GM12892 (cell line): ENCODE results near the gene APOBEC4.
A peak's percentile ranks its signal among the peaks of the same experiment; 100 is the strongest.

ENCODE experiments used
- DNase-seq: peaks from one replicate; pipeline ENCODE4 v3.0.0; 2011; ENCODE audit not compliant: insufficient read length
- FAIRE-seq: peaks from 2 replicates; lab custom pipeline; 2011; peaks lifted over from hg19 to GRCh38; lab: Jason Lieb, UNC
- POLR2A ChIP-seq: IDR thresholded peaks from 2 replicates; pipeline ENCODE4 v1.6.1; 2011; ENCODE audit warnings: low read depth, low read length, control low read depth
- POLR2AphosphoS5 ChIP-seq: IDR thresholded peaks from 2 replicates; pipeline ENCODE4 v1.6.1; 2011; ENCODE audit warnings: low read depth, low read length, control low read depth
- TAF1 ChIP-seq: IDR thresholded peaks from 2 replicates; pipeline ENCODE4 v1.6.1; 2011; ENCODE audit warnings: low read depth, mild to moderate bottlenecking, control low read depth, low read length, borderline replicate concordance

APOBEC4 gene

DNA sequence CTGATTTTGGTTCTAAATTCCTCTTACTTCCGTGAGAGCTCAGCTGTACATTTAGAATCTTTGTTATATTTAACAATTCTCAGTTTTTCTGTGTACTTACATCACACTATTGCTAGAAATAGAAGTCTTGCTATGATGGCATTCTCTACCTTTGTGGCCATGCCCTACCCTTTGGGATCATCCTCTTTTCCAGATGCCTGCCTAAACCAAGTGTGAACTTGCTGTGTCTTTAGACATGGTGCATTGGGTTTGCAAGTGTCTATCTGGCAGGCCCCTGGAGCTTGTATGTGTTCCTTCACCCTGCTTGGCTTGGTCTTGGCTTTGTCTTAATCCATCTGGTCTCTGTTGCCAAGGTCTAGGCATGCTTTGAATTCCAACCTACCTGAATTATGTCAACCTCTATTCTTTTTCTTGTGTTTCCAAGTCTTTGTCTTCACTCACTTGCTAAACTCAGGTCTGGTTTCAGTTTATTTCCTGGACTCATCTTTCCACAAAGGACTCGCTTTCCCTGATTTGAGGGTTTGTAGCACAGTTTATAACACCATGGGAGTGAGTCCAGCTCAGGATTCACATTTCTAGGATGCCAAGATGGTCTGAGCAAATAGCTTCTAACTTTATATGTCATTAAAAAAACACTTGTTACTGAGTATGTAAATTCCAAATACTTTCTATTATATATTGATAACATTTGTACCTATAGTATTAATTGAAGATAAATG lies 20.6 kb upstream of the APOBEC4 start:
- FAIRE-seq (no peak), DNase-seq (no peak)
- TF ChIP-seq POLR2AphosphoS5 (no peak), POLR2A (no peak), TAF1 (no peak)

DNA sequence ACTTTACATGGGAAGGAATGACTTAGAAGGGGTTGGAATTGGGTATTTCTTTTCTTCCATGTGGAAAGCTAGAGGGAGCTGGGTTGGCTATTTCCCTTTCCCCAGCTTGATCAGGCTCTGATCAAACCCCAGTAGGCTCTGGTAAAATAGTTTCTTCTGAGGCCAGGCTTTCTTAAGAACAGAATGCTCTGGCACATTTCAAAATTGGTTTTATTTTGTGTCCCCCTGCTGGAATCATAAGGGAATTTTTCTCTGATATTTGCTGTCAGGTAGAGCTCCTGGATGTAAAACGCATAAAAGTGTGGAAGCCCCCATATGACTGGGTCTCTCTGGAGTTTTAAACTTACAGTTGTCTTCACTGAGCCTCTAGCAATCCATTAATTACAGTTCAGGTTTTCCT lies 17.1 kb upstream of the APOBEC4 start:
- no peak for TF ChIP-seq POLR2AphosphoS5
- no peak for TF ChIP-seq POLR2A
- TF ChIP-seq TAF1 = no peak
- no peak for FAIRE-seq

DNA sequence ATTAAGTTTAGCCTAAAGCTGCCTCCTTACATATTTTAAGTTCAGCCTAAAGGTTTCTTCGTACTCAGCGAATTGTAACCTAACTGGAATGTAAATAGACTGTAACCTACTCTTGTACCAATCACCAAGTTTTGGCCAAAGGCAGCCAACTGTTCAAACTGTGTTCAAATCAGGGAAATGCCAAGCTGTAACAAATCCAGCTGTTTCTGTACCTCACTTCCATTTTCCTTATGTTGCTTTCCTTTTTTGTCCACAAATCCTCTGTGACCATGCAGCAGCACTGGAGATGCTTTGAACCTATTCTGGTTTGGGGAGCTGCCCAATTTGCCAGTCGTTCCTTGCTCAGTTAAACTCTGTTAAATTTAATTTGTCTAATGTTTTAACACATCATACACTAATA lies 3.2 kb upstream of the APOBEC4 start:
- FAIRE-seq (no peak), DNase-seq (no peak)
- TF ChIP-seq TAF1 (no peak), POLR2AphosphoS5 (no peak), POLR2A (no peak)

More for the DNA sequence above, 17.1 kb upstream of the APOBEC4 start:
- no peak for DNase-seq

DNA sequence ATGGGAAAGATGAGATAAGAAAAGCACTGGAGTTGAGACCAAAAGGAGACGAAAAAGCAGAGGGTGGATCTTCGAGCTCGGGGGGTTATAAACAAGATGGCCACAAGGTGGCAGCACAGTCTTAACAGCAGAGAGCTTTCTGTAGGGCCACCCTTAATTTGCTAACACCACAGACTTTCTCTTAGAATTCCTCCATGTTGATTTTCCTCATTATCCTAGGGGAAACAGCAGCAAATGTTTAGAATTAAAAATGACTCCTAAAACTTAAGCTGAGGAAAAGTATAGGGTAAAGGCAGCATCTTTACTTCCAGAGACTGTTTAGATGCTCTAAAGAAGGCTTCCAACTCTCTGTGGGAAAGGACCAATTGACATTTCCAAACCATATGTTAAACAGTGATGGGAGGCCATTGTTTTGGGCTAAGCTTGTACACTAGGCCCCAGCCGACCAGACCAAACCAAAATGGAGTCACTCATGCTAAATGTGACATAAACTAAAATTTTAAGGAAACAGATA lies 2.5 kb upstream of the APOBEC4 start:
- DNase-seq (peak; percentile 34), FAIRE-seq (peak; percentile 91)
- no peak for TF ChIP-seq TAF1
- TF ChIP-seq POLR2A = no peak
- TF ChIP-seq POLR2AphosphoS5 = no peak

- DNase-seq (no peak), FAIRE-seq (no peak)
- TF ChIP-seq POLR2AphosphoS5 (no peak), POLR2A (no peak), TAF1 (no peak)
These were observed 1.6 kb upstream of the APOBEC4 start for GRCh38 chr1:183654706-183655105.

GRCh38 chr1:183653876-183654451 lies 848 bp upstream of the APOBEC4 start:
- TF ChIP-seq TAF1 = no peak
- TF ChIP-seq POLR2AphosphoS5 = no peak
- no peak for TF ChIP-seq POLR2A
- FAIRE-seq (peak; percentile 82), DNase-seq (no peak)

GRCh38 chr1:183653462-183653794 lies 312 bp upstream of the APOBEC4 start:
- peak; percentile 67 for FAIRE-seq
- DNase-seq = no peak
- TF ChIP-seq POLR2AphosphoS5 = no peak
- TF ChIP-seq TAF1 = no peak
- TF ChIP-seq POLR2A = no peak

DNA sequence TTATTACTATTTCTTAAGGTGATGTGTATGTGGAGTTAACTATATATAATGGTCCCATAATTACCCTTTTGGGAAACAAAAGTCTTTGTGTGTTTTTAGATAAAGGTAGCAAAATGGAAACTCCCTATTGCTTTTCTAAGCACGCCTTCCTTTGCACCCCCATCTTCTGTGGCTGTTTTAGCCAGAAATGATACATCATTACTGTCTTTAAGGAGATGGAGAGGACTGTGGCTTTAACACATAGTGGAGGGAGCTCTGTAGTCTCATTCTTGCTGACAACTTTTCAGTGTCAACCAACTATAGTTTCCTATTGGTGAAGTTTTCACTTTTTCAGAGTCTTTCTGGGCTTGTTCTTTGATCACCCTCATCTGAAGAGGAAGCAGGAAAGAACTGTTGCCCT lies 1.0 kb downstream of the APOBEC4 start:
- no peak for DNase-seq
- FAIRE-seq = no peak
- TF ChIP-seq TAF1 (no peak), POLR2AphosphoS5 (no peak), POLR2A (no peak)

DNA sequence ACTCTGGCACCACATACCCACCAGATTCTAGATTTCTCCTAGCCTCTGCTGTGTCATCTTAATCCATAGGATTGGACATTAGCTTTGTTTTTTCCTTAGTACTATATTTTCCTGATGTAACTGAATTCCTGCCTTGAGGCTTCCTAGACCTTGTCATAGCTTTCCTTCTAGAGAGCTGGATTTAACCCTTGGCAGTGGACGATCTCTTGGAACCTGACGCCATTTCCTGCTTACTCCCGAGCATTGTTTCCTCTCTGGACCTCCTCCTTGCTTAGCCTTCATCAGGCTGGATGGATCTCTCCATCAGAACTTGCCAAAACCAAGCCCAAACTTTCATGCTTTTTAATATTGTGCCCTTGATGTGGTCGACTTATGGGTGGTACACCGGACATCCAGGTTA lies 1.5 kb downstream of the APOBEC4 start:
- DNase-seq (no peak), FAIRE-seq (peak; percentile 70)
- TF ChIP-seq TAF1 (no peak), POLR2A (no peak), POLR2AphosphoS5 (no peak)

- TF ChIP-seq POLR2AphosphoS5 = no peak
- TF ChIP-seq POLR2A = no peak
- no peak for TF ChIP-seq TAF1
- DNase-seq = no peak
These were observed 5.1 kb downstream of the APOBEC4 start for GRCh38 chr1:183648042-183648441.

DNA sequence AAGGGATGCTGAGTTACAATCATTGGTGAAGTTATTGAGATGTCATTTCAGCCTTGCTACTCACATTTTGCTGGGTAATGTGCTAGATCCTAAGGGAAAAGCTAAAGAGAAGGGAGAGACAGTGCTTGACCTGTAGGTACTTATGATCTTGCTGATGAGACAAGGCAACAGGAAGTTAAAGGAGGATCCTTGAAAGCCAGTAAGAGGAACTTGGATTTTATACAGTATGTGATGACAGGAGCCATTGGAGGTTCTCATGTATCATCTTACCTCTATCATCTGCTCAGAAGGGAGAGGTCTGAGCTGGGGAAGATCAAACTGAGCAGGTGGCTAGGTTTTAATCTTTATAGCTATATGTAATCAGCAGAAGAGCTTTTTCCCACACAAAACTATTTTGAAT lies 6.3 kb downstream of the APOBEC4 start:
- no peak for TF ChIP-seq POLR2A
- no peak for TF ChIP-seq POLR2AphosphoS5
- no peak for TF ChIP-seq TAF1
- DNase-seq (no peak), FAIRE-seq (peak; percentile 24)

More at GRCh38 chr1:183648042-183648441, 5.1 kb downstream of the APOBEC4 start:
- FAIRE-seq = no peak

- no peak for DNase-seq
- FAIRE-seq = peak; percentile 79
- TF ChIP-seq TAF1 (no peak), POLR2AphosphoS5 (no peak), POLR2A (no peak)
These were observed 7.6 kb downstream of the APOBEC4 start for GRCh38 chr1:183645531-183645930.

- DNase-seq = no peak
- TF ChIP-seq TAF1 (no peak), POLR2AphosphoS5 (no peak), POLR2A (no peak)
- FAIRE-seq = no peak
These were observed 10.9 kb downstream of the APOBEC4 start for GRCh38 chr1:183642166-183642565.
